ENCODE results near the gene CCNC.

DNA sequence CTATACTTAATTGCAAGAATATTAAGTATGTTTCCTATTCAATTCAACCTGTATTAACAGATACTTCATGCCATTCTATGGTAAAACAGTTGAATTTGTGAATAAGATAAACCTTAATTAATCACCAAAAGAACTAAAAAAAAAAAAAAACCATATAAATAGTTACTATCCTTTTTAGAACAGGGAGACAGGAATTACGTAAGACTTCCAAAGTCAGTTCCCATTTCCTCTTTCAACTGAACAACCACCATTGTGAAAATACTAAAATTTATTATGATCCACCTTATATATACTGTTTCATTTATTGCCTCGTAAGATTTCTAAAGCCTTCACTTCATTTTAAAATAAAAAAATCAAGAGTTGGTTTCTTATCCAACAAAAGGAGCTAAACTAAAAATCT, 9.4 kb downstream of the CCNC start:
- TF ChIP-seq, protein P1, sequence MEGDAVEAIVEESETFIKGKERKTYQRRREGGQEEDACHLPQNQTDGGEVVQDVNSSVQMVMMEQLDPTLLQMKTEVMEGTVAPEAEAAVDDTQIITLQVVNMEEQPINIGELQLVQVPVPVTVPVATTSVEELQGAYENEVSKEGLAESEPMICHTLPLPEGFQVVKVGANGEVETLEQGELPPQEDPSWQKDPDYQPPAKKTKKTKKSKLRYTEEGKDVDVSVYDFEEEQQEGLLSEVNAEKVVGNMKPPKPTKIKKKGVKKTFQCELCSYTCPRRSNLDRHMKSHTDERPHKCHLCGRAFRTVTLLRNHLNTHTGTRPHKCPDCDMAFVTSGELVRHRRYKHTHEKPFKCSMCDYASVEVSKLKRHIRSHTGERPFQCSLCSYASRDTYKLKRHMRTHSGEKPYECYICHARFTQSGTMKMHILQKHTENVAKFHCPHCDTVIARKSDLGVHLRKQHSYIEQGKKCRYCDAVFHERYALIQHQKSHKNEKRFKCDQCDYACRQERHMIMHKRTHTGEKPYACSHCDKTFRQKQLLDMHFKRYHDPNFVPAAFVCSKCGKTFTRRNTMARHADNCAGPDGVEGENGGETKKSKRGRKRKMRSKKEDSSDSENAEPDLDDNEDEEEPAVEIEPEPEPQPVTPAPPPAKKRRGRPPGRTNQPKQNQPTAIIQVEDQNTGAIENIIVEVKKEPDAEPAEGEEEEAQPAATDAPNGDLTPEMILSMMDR (conservative IDR thresholded peaks at IDR 0.05; ENCODE audit: low read depth, low read length) = no peak
- no peak for TF ChIP-seq EZH2 (IDR thresholded peaks at IDR 0.05; ENCODE audit: borderline replicate concordance, low read depth, low read length, poor library complexity, severe bottlenecking)

All from A673 (cell line).